AML-193 (cell line): Measurements from ENCODE around the gene FOSB.
"Not testable (repeated sequence)": the region's sequence is repeated elsewhere in the genome, so short reads cannot be mapped to it uniquely, and the experiment has no call there.

Experiments
- DNase-seq, 2 experiments: peaks; one replicate each; lab custom pipeline; 2025; lab: John Stamatoyannopoulos, UW

Gene FOSB

DNA sequence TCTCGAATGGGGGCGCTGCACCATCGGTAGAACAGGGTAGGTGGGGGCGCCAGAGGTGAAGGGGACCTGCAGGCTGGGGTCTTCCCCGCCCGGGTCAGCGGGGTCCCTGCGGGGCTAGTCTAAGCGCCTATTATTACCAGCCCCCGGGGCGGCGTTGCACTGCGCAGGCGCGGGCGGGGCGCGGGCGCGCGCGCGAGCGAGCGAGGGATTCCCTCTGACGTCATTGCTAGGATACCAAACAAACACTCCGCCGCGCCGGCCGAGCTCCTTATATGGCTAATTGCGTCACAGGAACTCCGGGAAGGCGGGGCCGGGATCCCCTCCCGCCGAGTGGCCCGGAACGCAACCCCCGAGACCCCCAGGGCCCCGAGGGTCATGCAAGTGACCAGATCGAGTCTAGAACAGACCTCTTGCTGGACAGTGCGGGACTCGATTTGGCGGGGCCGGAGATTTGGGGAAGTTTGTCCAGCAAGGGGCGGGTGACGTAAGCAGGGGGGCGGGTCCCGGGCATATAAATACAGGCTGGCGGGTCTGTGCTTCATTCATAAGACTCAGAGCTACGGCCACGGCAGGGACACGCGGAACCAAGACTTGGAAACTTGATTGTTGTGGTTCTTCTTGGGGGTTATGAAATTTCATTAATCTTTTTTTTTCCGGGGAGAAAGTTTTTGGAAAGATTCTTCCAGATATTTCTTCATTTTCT is at the start of gene FOSB:
Gene FOSB (plus strand): TSS at position 541 of the 703 bp plus-strand sequence. CDS start 591 bp downstream, outside the sequence.
- peak; percentile 78 to 87 for DNase-seq

DNA sequence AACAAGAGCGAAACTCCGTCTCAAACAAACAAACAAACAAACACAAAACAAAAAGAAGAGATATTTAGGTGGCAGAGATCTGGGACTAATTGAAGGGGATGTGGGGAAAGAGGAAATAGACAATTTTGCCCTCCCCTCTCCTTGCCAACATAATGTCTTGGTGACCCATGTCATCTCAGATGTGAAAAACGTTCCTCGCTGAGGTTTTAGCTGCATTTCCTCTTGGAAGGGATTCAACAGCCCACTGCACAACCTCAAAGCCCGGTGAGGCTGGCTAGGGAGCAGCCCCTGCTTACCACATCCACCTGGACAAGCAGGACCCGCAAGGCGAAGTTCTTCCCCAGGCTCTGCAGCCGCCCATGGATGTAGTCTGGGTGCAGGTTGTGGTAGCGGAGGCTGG is 49.0 kb upstream of the FOSB start:
- DNase-seq, result peak in 1 of 2 experiments; percentile 8

DNA sequence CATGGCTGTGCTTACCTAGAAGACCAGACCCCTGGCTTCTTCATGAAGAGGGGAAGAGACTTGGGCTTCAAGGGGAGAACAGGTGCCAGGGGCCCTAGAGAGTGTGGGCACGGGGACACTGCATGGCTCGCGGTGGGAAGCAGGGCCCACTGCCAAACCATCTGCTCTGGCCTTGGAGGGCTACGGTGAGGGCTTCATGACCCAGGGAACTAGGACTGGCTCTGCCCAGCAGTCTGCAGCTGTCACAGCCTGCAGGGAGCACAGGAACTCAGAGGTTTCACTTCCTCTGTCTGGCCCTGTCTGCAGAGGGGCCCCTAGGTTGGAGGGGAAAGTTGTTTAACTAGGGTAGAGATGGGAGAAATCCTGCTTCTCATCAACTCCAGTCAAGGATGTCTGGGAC is 48.4 kb upstream of the FOSB start:
- DNase-seq, result peak; percentile 31 to 36

DNA sequence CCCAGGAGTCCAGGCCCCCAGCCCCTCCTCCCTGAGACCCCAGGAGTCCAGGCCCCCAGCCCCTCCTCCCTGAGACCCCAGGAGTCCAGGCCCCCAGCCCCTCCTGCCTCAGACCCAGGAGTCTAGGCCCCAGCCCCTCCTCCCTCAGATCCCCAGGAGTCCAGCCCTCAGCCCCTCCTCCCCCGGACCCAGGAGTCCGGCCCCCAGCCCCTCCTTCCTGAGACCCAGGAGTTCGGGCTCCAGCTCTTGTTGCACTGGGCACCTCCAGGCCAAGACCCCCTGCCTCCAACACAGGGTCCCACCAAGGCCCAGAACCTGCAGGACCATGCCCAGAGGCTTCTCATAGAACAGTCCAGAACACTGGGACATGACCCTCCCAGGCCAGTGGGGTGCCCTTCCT is 47.9 kb upstream of the FOSB start:
- no peak for DNase-seq

DNA sequence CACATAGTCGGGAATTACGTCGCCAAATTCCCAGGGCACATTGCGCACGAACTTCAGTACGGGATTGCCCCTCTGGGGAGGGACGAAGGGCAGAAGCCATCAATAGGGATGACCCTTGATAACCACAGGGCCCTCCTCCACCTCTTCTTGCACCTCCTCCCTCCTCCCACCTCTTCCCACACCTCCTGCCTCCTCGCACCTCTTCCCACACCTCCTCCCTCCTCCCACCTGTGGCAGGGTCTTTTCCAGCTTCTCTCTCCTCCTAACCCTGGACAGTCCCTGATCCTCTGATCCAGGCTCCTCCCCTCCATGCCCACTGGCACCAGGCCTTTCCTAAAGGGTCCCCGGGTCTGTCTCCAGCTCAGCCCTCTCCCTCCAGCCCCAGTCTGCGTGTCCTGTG is 47.4 kb upstream of the FOSB start:
- DNase-seq, result no peak

DNA sequence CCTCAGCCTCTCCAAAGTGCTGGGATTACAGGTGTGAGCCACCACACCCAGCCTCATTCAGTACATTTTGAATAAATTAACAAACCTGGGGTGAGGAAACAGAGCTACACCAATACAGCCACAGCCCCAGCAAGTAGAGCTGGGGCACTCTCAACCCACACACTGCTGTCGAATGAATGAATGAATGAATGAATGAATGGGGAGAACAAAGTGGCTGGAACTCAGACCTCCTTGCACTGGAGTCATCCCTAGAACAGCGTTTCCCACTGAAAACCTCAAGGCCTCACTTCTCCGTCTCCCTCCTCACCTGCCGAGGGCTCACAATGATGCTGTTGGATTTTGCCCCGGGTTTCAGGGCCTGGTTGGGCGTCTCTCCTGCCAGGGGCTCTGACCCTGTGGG is 46.9 kb upstream of the FOSB start:
- no peak for DNase-seq

DNA sequence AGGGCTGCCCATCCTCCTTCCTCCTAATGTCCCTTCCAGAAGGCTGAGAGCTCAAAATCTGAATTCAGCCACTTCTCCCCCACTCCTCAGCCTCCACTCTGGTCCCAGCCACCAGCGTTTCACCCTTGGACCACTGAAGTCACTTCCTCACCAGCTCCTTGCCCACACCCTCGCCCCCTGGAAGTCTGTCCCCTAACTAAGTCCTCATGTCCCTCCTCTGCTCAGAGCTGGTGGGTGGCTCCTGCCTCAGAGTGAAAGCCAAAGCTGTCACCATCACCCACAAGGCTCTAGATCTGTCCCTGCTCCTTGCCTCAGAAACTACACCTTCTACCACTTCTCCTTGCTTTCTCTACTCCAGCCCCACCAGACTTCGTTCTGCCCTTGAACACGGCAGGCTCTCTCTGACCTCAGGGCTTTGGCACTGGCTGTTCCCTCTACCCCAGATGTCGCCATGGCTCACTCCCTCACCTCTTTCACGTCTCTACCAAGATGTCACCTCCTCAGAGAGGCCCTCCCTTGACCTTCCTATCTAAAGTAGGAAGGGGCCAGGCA is 45.8 kb upstream of the FOSB start:
- DNase-seq, result no peak

DNA sequence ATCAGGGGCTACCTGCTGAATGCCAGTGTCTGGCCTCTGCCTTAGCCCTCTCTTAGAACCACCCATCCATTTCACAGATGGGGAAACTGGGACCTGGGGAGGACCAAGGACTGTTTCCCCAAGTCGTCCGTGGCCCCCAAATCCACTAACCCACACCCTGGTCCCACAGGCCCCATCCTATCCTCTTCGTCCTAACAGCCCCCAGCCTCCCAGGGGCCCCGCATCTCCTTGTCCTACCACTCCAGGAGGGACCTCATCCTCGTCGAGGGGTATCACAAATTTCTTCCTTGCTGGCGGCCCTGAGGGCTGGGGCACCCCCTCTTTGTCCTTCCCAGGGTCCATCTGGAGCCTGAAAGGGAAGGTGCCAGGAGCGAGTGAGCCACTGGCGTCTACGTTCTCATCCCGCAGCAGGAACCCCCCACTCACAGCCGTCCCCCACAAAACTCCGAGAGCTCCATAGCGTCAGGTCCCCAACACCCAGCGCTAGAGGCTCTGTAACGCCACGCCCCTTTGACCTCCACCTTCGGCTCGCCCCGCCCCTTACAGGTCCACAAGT is 44.7 kb upstream of the FOSB start:
- DNase-seq, result no peak

DNA sequence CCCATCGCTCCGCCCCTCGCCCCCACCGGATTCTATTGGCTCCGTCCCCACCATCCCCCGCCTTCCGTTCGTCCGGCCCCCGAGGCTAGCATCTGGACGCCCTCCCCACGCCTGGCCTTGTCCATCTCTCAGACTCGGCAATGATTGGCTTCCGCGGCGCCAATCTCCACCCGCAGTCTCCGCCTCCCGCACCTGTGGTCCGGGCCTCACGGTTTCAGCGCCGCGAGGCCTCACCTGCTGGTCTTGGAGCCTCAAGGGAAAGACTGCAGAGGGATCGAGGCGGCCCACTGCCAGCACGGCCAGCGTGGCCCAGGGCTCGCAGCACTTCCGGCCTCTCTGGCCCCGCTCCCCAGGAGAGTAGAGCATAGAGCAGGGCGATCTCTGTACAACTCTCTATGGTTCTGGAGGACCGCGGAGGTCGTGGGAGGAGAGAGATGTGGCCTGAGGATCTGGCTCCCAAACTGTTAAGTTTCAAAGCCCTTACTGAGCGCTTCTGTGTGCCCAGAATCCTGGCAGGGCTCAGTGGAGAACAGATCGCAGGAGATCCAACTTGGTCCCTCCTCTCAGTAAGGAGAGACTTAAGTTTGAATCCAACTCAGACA is 44.1 kb upstream of the FOSB start, which contains the start of gene ERCC1:
Gene ERCC1 (minus strand): TSS at position 329 of the 602 bp plus-strand sequence. CDS start 543 bp downstream, outside the sequence.
- DNase-seq, result peak; percentile 88 to 91

DNA sequence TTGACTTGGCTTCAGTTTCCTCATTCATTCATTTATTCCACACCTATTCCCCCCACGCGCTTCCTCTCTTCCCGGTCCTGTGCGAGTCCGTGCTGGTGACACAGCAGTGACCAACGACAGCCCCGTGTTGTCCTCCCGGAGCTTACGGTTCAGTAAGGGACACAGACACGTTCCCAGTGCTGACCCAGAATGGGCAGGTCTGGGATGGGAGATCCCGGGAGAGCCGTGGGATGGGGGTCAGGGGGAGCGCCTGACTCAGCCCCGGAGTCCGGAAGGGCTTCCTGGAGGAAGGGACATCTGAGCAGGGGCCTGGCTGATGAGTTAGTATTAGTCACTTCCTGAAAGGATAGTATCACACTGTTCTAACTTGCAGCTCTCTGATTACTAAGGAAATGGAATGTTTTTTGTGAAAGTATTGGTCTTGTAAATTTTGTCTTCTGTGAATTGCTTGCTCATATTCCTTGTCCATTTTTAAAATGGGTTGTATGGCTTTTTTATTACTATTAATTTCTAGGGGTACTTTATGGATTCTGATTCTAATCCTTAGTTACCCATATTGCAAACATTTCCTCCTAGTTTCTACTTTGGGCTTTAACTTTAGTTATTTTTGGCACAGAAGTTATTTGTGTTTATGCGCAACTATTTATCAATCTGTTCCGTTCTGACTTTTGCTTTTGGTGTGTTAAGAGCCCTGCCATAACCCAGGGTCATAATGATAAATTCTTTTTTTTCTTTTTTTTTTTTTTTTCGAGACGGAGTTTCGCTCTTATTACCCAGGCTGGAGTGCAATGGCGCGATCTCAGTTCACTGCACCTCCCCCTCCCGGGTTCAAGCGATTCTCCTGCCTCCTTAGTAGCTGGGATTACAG is 43.4 kb upstream of the FOSB start:
- peak; percentile 70 to 77 for DNase-seq

DNA sequence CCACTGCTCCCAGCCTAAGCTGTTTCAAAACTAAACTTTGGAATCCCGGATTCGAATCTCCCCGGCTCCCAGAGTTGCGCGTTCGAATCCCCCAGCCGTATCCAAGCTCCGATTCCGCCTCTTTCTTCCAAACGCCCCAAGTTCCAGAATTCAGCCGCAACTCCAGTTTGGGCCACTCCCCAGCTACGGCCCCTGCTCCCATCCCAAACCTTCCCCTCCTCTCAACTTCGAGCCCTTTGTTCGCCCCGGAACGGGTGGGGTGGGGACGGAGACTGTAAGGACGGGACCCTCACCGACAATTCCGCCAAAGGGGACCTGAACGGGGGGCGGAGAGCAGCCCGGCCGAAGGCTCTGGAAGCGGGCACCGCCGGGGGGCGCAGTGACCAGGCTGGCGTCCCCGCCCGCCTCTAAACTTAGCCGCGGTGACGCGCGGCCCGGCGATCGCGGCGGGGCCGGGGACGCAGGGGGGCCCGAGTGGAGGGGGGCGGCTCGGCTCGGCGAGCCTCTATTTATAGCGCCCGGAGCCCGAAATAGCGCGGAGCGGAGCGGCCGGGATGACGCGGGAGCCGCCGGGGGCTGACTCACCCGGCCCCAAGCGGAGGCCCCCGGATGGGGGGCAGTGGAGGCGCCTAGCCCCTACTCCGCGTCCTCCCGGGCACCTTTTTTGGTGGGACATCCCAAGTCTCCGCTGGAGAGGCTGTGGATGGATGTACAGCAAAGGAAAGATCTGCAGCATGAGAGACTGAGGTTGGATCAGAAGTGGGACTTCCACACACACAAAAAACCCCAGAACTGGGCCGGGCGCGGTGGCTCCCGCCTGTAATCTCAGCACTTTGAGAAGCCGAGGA is 39.2 kb upstream of the FOSB start:
- DNase-seq, result no peak

DNA sequence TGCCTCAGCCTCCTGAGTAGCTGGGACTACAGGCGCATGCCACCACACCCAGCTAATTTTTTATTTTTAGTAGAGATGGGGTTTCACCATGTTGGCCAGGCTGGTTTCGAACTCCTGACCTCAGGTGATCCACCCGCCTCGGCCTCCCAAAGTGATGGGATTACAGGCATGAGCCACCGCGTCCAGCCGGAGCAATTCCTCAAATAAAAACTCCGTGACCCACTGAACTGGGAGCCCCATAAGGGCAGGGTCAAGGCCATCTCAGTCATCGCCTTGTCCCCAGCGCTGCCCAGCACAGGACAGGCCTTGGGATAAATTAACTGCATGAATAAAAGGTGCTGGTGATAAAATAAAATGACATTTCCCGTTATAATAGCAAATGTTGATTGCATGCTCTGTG is 37.9 kb upstream of the FOSB start:
- DNase-seq, result not testable (repeated sequence)

DNA sequence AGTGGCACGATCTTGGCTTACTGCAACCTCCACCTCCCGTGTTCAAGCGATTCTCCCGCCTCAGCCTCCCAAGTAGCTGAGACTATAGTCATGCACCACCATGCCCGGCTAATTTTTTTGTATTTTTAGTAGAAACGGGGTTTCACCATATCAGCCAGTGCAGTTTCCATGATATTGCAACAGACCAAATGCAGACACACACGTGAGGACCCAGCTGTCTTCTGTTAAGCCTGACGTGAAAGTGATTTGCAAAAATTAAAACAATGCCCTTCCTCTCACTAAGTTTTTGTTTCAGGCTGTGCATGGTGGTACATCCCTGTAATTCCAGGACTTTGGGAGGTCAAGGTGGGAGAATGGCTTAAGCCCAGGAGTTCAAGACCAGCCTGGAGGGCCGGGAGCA is 36.8 kb upstream of the FOSB start:
- DNase-seq, result peak; percentile 45 to 62

DNA sequence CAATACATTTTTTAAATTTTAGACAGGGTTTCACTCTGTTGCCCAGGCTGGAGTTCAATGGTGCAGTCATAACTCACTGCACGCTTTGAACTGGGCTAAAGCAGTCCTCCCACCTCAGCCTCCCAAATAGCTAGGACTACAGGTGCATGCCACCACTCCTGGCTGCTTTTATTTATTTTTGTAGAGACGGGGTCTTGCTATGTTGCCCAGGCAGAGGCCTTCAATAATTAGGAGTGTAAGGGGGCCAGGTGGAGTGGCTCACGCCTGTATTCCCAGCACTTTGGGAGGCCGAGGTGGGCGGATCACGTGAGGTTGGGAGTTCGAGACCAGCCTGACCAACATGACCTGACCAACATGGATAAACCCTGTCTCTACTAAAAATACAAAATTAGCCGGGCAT is 35.3 kb upstream of the FOSB start:
- DNase-seq, result not testable (repeated sequence)

DNA sequence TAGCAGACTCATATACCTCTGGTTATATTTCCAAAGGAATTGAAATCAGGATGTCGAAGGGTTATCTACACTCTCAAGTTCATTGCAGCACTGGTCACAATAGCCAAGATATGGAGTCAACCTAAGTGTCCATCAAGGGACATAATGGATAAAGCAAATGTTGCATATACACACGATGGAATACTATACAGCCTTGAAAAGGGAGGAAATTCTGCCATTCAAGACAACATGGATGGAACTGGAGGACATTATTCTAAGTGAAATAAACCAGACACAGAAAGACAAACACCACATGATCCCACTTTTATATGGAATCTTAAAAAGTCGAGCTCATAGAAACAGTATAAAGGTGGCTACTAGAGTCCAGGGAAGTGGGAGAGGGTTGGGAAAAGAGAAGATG is 30.5 kb upstream of the FOSB start:
- no peak for DNase-seq

DNA sequence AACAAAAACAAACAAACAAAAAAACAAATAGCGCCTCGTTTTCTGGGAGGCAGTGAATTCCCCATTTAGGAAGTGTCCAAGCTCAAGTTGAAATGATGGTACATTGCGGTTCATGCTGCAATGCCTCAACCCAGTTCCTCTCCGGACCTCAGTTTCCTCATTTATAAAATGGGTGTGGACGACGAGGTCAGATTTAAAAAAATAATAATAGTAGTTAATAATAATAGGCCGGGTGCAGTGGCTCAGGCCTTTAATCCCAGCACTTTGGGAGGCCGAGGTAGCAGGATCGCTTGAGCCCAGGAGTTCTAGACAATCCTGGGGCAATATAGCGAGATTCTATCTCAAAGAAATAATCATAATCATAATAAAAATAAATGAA is 28.6 kb upstream of the FOSB start:
- DNase-seq, result no peak

DNA sequence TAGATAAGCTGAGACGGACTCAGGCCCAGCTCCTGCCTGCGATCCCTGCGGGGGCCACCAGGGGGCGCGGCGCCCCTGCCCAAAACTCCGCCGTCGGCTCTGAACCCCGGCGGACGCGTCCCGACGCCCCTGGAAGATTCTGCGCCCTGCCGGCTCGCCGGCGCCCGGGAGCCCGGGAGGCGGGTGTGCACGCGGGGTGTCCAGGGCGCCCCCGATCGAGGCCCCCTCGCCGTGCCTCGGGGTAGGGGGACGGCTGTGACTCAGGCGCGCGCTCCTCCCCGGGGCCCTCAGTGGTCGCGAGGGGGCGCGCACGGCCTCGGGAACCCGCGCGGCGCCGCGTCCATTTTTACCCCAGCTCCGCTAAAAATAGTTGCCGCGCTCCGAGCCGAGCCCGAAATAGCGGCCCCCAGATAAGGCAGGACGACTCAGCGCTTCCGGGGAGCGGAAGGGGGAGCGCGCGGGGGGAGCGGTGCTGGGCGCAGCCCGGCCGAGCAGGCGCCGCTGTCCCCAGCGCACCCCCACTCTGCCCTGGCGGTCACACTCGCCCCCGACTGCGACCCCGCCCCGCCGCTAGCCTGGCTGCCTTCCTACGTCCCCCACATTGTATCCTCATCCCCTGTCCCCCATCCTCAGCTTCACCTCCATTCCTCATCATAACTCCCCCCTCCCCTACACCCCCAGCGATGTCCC is 28.1 kb upstream of the FOSB start:
- DNase-seq, result peak; percentile 68 to 74

DNA sequence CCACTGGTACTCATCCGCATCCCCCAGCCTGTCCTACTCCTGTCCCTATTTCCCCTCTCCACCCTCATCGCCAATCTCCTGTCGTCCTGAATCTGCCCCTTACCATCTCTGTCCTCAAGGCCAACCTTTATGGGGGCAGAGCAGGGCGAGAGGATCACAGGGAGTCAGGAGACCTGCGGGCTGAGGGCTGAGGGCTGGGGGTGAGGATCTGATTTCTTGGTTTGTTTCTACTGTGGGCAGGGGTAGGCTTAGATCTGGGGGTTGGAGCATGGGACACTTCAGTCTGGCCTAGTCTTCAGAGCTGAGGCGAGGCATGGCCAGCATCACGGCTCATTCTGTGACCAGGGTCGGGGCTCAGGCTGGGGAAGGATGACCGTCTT is 27.5 kb upstream of the FOSB start:
- DNase-seq, result no peak

DNA sequence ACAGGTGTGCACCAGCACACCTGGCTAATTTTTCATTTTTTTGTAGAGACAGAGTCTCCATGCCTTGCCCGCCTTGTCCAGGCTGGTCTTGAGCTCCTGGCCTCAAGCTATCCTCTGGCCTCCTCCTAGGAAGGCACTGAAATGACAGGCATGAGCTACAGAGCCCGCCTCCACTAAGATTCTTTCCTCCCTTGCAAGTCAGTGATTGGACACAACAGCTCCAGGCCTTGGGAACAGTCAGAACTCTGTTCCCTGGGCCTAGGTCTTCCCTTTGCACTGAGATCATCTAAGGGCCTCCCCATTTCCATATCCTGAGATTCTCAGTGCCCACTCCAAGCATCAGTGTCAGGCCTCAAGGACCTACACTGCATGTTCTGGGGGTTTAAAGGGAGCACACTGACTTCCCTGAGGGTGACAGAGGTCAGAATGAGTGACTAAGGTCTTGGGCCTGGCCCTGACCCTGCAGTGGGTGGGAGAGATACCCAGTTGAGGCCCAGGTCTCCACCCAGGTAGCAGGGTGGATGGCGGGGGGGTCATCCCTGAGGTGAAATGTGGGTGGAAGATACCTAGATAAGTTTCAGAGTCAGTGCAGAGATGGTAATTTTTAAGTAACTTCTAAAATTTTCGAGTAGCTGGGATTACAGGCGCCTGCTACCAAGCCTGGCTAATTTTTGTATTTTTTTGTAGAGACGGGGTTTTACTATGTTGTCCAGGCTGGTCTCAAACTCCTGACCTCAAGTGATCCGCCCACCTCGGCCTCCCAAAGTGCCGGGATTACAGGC is 26.7 kb upstream of the FOSB start:
- DNase-seq, result no peak

DNA sequence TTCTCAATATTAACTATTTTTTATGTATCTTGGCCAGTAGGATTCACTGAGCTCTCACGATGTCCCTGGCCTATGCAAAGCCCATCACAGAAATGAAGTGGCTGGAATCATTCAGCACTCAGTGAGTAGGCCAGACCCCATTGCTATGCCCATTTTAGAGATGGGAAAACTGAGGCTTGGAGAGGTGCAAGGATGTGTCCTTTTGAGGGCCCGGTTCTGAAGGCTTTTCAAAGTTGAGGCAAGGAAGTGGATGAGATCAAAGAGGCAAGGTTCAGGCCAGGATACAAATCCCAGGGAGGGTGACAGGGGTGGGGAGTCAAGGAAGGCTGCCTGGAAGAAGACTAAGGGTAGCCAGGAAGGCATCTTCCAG is 25.4 kb upstream of the FOSB start:
- no peak for DNase-seq
